HEK293T (cell line): ENCODE results near the gene CIROP.

Experiments used
- ELF4 ChIP-seq: fragments of 450-650 bp; IDR thresholded peaks from 2 replicates; pipeline ENCODE4 v1.6.1; 2017; ENCODE audit warnings: antibody characterized with exemption
- FOXK2 ChIP-seq: fragments of 450-650 bp; IDR thresholded peaks from 2 replicates; pipeline ENCODE4 v1.6.1; 2016; ENCODE audit warnings: mild to moderate bottlenecking
- FOXM1 ChIP-seq: fragments of 450-650 bp; IDR thresholded peaks from 2 replicates; pipeline ENCODE4 v1.6.1; 2017; ENCODE audit warnings: mild to moderate bottlenecking, borderline replicate concordance
- L3MBTL2 ChIP-seq: fragments of 450-650 bp; conservative IDR thresholded peaks from 2 replicates; pipeline ENCODE4 v1.6.1; 2016; ENCODE audit warnings: mild to moderate bottlenecking
- NFRKB ChIP-seq: fragments of 450-650 bp; IDR thresholded peaks from 2 replicates; pipeline ENCODE4 v1.6.1; 2016; ENCODE audit warnings: mild to moderate bottlenecking, moderate library complexity
- SP1 ChIP-seq: fragments of 450-650 bp; IDR thresholded peaks from 2 replicates; pipeline ENCODE4 v1.6.1; 2017
- SUZ12 ChIP-seq: fragments of 450-650 bp; IDR thresholded peaks from 2 replicates; pipeline ENCODE4 v1.6.1; 2016; ENCODE audit warnings: mild to moderate bottlenecking
- TARDBP ChIP-seq: fragments of 450-650 bp; IDR thresholded peaks from 2 replicates; pipeline ENCODE4 v1.6.1; 2016
- TF ChIP-seq, protein P1 (sequence below): fragments of 450-650 bp; IDR thresholded peaks from 2 replicates; pipeline ENCODE4 v1.6.1; 2016

DNA sequence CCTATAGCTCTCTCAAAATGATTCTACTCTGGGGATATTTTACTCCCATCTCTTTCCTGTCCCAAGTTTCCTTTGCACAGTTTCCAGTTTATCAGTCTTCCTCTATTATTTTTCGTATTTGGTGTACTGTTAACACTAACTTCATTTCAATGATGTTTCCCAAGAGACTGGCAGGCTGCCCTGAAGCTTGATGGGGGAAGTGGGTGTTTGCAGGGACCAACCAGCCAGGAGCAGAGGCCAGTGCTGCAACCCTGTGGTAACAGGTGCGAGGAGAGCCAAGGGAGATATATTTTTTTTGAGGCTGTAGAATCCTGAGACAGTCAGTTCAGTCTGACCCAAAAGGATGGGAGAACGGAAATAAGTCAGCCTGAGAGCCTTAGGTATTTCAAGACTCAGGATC is 26.1 kb upstream of the CIROP start:
- TF ChIP-seq FOXK2 (no peak), SP1 (no peak), TARDBP (no peak), FOXM1 (no peak), ELF4 (no peak), SUZ12 (no peak), L3MBTL2 (no peak), NFRKB (no peak)
- TF ChIP-seq, protein P1, sequence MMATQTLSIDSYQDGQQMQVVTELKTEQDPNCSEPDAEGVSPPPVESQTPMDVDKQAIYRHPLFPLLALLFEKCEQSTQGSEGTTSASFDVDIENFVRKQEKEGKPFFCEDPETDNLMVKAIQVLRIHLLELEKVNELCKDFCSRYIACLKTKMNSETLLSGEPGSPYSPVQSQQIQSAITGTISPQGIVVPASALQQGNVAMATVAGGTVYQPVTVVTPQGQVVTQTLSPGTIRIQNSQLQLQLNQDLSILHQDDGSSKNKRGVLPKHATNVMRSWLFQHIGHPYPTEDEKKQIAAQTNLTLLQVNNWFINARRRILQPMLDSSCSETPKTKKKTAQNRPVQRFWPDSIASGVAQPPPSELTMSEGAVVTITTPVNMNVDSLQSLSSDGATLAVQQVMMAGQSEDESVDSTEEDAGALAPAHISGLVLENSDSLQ: no peak
